Measurements from ENCODE around the gene F2RL3. TPM values are rescaled to one million over a fixed set of nuclear protein-coding genes. Genes with fewer than 3 reads are reported as not detected.

F2RL3 gene
- polyA plus RNA-seq, 4 donors: 0.45 to 13.4 (median 1.5) TPM

GRCh38 chr19:16887353-16888265 is 1.2 kb upstream of the F2RL3 start:
- WGBS, 3 donors: 59 to 68% (median 59%) methylated on average over 17 of the region's 17 CpGs
- Histone ChIP-seq H3K27ac (ENCODE audit: low read depth in 1 of 3, low read length in 2 of 3) (peak overlapping the region in 1 of 3 donors; percentile 88), H3K9me3 (ENCODE audit: control insufficient read depth in 2 of 2, insufficient read depth in 1 of 2, low read depth in 1 of 2, low read length in 1 of 2) (peaks cover 0 to 13% of the 10 kb centered on the region in 2 donors), H3K4me1 (ENCODE audit: control insufficient read depth in 3 of 3, insufficient read depth in 2 of 3, low read depth in 1 of 3, low read length in 2 of 3) (no peaks in the 10 kb centered on the region), H3K36me3 (ENCODE audit: control insufficient read depth in 3 of 3, insufficient read depth in 2 of 3, low read depth in 1 of 3, low read length in 3 of 3) (no peaks in the 10 kb centered on the region), H3K27me3 (ENCODE audit: control insufficient read depth in 3 of 3, insufficient read depth in 3 of 3, low read length in 3 of 3) (no peaks in the 10 kb centered on the region), H3K4me3 (ENCODE audit: low read depth in 1 of 3, low read length in 3 of 3) (no peak overlapping the region)
- FAIRE-seq (no peak), DNase-seq (no peak)

GRCh38 chr19:16889366-16889882 is 625 bp downstream of the F2RL3 start:
- no peaks in the 10 kb centered on the region for H3K9me3 ChIP-seq (ENCODE audit: control insufficient read depth in 2 of 2, insufficient read depth in 1 of 2, low read depth in 1 of 2, low read length in 1 of 2)
- peak overlapping the region in 2 of 3 donors; percentile 42 to 88 for H3K27ac ChIP-seq (ENCODE audit: low read depth in 1 of 3, low read length in 2 of 3)
- 65 to 72% (median 68%) methylated on average over 22 of the region's 22 CpGs for WGBS, 3 donors
- H3K36me3 ChIP-seq (ENCODE audit: control insufficient read depth in 3 of 3, insufficient read depth in 2 of 3, low read depth in 1 of 3, low read length in 3 of 3): no peaks in the 10 kb centered on the region
- FAIRE-seq: no peak
- peaks cover 0 to under 1% (median 0%) of the 10 kb centered on the region in 3 donors for H3K27me3 ChIP-seq (ENCODE audit: control insufficient read depth in 3 of 3, insufficient read depth in 3 of 3, low read length in 3 of 3)
- DNase-seq: no peak
- H3K4me3 ChIP-seq (ENCODE audit: low read depth in 1 of 3, low read length in 3 of 3): peak overlapping the region in 1 of 3 donors; percentile 19
- no peaks in the 10 kb centered on the region for H3K4me1 ChIP-seq (ENCODE audit: control insufficient read depth in 3 of 3, insufficient read depth in 2 of 3, low read depth in 1 of 3, low read length in 2 of 3)

GRCh38 chr19:16889883-16890460 is 1.2 kb downstream of the F2RL3 start:
- H3K27me3 ChIP-seq (ENCODE audit: control insufficient read depth in 3 of 3, insufficient read depth in 3 of 3, low read length in 3 of 3): peaks cover 0 to 3% (median 0%) of the 10 kb centered on the region in 3 donors
- DNase-seq: no peak
- FAIRE-seq: no peak
- 87 to 95% (median 93%) methylated on average over 37 to 48 of the region's 48 CpGs for WGBS, 3 donors
- no peaks in the 10 kb centered on the region for H3K4me1 ChIP-seq (ENCODE audit: control insufficient read depth in 3 of 3, insufficient read depth in 2 of 3, low read depth in 1 of 3, low read length in 2 of 3)
- H3K36me3 ChIP-seq (ENCODE audit: control insufficient read depth in 3 of 3, insufficient read depth in 2 of 3, low read depth in 1 of 3, low read length in 3 of 3): no peaks in the 10 kb centered on the region
- no peak overlapping the region for H3K4me3 ChIP-seq (ENCODE audit: low read depth in 1 of 3, low read length in 3 of 3)
- peak overlapping the region in 1 of 3 donors; percentile 88 for H3K27ac ChIP-seq (ENCODE audit: low read depth in 1 of 3, low read length in 2 of 3)
- H3K9me3 ChIP-seq (ENCODE audit: control insufficient read depth in 2 of 2, insufficient read depth in 1 of 2, low read depth in 1 of 2, low read length in 1 of 2): no peaks in the 10 kb centered on the region

- Histone ChIP-seq H3K9me3 (ENCODE audit: control insufficient read depth in 2 of 2, insufficient read depth in 1 of 2, low read depth in 1 of 2, low read length in 1 of 2) (no peaks in the 10 kb centered on the region), H3K27ac (ENCODE audit: low read depth in 1 of 3, low read length in 2 of 3) (peak overlapping the region in 1 of 3 donors; percentile 88), H3K36me3 (ENCODE audit: control insufficient read depth in 3 of 3, insufficient read depth in 2 of 3, low read depth in 1 of 3, low read length in 3 of 3) (no peaks in the 10 kb centered on the region), H3K4me1 (ENCODE audit: control insufficient read depth in 3 of 3, insufficient read depth in 2 of 3, low read depth in 1 of 3, low read length in 2 of 3) (no peaks in the 10 kb centered on the region), H3K4me3 (ENCODE audit: low read depth in 1 of 3, low read length in 3 of 3) (no peak overlapping the region), H3K27me3 (ENCODE audit: control insufficient read depth in 3 of 3, insufficient read depth in 3 of 3, low read length in 3 of 3) (peaks cover 0 to 8% (median 0%) of the 10 kb centered on the region in 3 donors)
- no peak for DNase-seq
- WGBS, 3 donors: 78 to 85% (median 85%) methylated on average over 24 of the region's 24 CpGs
- no peak for FAIRE-seq
Observed at GRCh38 chr19:16890461-16891184, 1.8 kb downstream of the F2RL3 start.

GRCh38 chr19:16891696-16892382 is 3.0 kb downstream of the F2RL3 start:
- DNase-seq (no peak), FAIRE-seq (no peak)
- peaks cover 0 to 4% (median 3%) of the 10 kb centered on the region in 3 donors for H3K4me1 ChIP-seq (ENCODE audit: control insufficient read depth in 3 of 3, insufficient read depth in 2 of 3, low read depth in 1 of 3, low read length in 2 of 3)
- no peak overlapping the region for H3K4me3 ChIP-seq (ENCODE audit: low read depth in 1 of 3, low read length in 3 of 3)
- H3K27me3 ChIP-seq (ENCODE audit: control insufficient read depth in 3 of 3, insufficient read depth in 3 of 3, low read length in 3 of 3): peaks cover 0 to 17% (median 0%) of the 10 kb centered on the region in 3 donors
- H3K36me3 ChIP-seq (ENCODE audit: control insufficient read depth in 3 of 3, insufficient read depth in 2 of 3, low read depth in 1 of 3, low read length in 3 of 3): no peaks in the 10 kb centered on the region
- no peaks in the 10 kb centered on the region for H3K9me3 ChIP-seq (ENCODE audit: control insufficient read depth in 2 of 2, insufficient read depth in 1 of 2, low read depth in 1 of 2, low read length in 1 of 2)
- H3K27ac ChIP-seq (ENCODE audit: low read depth in 1 of 3, low read length in 2 of 3): no peak overlapping the region
- 78 to 88% (median 79%) methylated on average over 12 of the region's 12 CpGs for WGBS, 3 donors

GRCh38 chr19:16892436-16892835 is 3.6 kb downstream of the F2RL3 start:
- 46 to 51% (median 47%) methylated on average over 4 of the region's 4 CpGs for WGBS, 3 donors
- Histone ChIP-seq H3K4me3 (ENCODE audit: low read depth in 1 of 3, low read length in 3 of 3) (no peak overlapping the region), H3K36me3 (ENCODE audit: control insufficient read depth in 3 of 3, insufficient read depth in 2 of 3, low read depth in 1 of 3, low read length in 3 of 3) (no peaks in the 10 kb centered on the region), H3K4me1 (ENCODE audit: control insufficient read depth in 3 of 3, insufficient read depth in 2 of 3, low read depth in 1 of 3, low read length in 2 of 3) (peaks cover 0 to 4% (median 3%) of the 10 kb centered on the region in 3 donors), H3K27ac (ENCODE audit: low read depth in 1 of 3, low read length in 2 of 3) (peak overlapping the region in 1 of 3 donors; percentile 69), H3K9me3 (ENCODE audit: control insufficient read depth in 2 of 2, insufficient read depth in 1 of 2, low read depth in 1 of 2, low read length in 1 of 2) (no peaks in the 10 kb centered on the region), H3K27me3 (ENCODE audit: control insufficient read depth in 3 of 3, insufficient read depth in 3 of 3, low read length in 3 of 3) (peaks cover 0 to 19% (median 0%) of the 10 kb centered on the region in 3 donors)
- DNase-seq (no peak), FAIRE-seq (no peak)

- H3K36me3 ChIP-seq (ENCODE audit: control insufficient read depth in 3 of 3, insufficient read depth in 2 of 3, low read depth in 1 of 3, low read length in 3 of 3): no peaks in the 10 kb centered on the region
- no peak overlapping the region for H3K4me3 ChIP-seq (ENCODE audit: low read depth in 1 of 3, low read length in 3 of 3)
- peaks cover 0 to 4% (median 3%) of the 10 kb centered on the region in 3 donors for H3K4me1 ChIP-seq (ENCODE audit: control insufficient read depth in 3 of 3, insufficient read depth in 2 of 3, low read depth in 1 of 3, low read length in 2 of 3)
- peaks cover 0 to 22% (median 0%) of the 10 kb centered on the region in 3 donors for H3K27me3 ChIP-seq (ENCODE audit: control insufficient read depth in 3 of 3, insufficient read depth in 3 of 3, low read length in 3 of 3)
- DNase-seq: no peak
- H3K9me3 ChIP-seq (ENCODE audit: control insufficient read depth in 2 of 2, insufficient read depth in 1 of 2, low read depth in 1 of 2, low read length in 1 of 2): no peaks in the 10 kb centered on the region
- 67 to 77% (median 74%) methylated on average over 19 of the region's 19 CpGs for WGBS, 3 donors
- no peak for FAIRE-seq
- H3K27ac ChIP-seq (ENCODE audit: low read depth in 1 of 3, low read length in 2 of 3): peak overlapping the region in 1 of 3 donors; percentile 69
Observed at GRCh38 chr19:16892868-16893685, 4.3 kb downstream of the F2RL3 start.

Data from small intestine (tissue), 7 donors.